ENCODE data around the gene SPATA6L. TPM values are rescaled to one million over a fixed set of nuclear protein-coding genes. Genes with fewer than 3 reads are reported as not detected.

The SPATA6L gene
- total RNA-seq, 1 donor from 2014 or later, result not detected

DNA sequence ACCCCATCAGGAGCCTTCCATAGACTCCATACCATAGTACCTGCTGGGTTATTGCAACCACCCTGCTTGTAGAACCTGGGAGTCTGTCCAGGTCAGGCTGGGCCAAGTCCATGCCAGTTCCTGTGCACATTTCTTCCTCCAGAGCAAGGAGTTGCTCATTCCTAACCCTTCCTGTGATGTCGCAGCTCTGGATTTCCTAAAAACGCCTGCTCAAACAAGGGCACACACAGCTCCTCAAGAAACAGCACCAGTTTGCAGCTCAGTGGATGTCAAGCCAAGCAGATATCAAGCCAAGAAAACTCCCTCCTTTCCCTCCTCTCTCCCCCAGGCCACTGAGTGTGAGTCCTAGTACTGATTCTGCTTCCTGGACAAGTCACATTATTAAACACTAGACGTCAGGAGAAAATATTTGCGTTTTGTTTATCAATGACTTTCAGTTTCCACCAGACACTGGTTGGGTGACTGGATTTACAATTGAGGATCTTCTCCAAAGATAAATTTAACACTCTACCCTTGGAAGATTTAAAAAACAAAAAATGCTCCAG lies 116.5 kb downstream of the SPATA6L start:
- Histone ChIP-seq H3K9me3 (no peaks in the 10 kb centered on the region), H3K27ac (peak overlapping the region; percentile 25 to 28), H3K4me3 (no peak overlapping the region), H3K4me1 (peaks cover 0 to 2% of the 10 kb centered on the region in 2 donors), H3K36me3 (no peaks in the 10 kb centered on the region), H3K27me3 (no peaks in the 10 kb centered on the region)
- no peak for DNase-seq (ENCODE audit: low spot score in 2 of 2)
- TF ChIP-seq, protein P1, sequence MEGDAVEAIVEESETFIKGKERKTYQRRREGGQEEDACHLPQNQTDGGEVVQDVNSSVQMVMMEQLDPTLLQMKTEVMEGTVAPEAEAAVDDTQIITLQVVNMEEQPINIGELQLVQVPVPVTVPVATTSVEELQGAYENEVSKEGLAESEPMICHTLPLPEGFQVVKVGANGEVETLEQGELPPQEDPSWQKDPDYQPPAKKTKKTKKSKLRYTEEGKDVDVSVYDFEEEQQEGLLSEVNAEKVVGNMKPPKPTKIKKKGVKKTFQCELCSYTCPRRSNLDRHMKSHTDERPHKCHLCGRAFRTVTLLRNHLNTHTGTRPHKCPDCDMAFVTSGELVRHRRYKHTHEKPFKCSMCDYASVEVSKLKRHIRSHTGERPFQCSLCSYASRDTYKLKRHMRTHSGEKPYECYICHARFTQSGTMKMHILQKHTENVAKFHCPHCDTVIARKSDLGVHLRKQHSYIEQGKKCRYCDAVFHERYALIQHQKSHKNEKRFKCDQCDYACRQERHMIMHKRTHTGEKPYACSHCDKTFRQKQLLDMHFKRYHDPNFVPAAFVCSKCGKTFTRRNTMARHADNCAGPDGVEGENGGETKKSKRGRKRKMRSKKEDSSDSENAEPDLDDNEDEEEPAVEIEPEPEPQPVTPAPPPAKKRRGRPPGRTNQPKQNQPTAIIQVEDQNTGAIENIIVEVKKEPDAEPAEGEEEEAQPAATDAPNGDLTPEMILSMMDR (IDR thresholded peaks at IDR 0.05), result no peak
- intact Hi-C loops (cut with DNase I), result no loop called here

DNA sequence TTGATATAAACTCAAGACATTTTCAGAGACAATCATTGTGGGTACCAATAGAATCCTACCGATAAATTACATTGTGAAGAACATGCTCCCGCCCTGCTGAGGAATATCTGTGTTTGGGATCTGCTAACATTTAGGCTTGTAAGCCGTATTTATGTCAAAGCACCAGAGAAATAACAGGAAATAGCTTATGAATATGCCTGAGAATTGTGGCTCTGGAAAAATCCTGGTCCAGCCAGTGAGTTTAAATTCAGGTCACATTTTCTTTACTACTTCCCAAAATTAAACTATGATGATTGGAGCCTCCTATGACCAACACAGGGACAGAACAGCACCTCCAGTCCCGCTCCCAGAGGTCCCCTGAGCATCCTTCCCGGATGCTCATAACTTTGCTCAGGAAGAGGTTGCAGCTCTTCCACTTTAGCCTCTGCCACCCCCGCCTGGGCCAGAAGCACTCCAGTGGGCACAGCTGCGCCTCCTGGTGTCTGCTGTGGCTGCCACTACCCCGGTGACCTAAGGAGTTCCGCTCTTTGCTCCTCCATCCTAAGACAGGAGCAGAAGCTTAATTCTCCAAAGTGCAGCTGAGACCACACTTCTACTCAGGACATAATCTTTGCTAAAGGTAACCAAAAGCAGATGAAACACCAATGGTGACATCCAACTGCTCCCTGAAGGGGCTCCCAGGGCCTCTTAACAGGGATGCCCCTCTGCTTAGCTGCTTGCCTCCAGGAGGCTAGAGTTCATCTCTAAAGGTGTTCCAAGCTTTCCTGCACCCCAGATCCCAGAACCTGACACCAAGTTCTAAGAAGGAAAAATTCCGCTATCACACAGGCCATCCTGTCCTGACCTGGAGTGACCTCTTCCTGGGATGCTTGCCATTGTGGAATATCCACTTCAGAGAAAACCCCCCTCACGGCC lies 117.2 kb downstream of the SPATA6L start:
- no peak overlapping the region for H3K4me3 ChIP-seq
- H3K36me3 ChIP-seq, result no peaks in the 10 kb centered on the region
- H3K4me1 ChIP-seq, result peaks cover 0 to 2% of the 10 kb centered on the region in 2 donors
- TF ChIP-seq, protein P1 (IDR thresholded peaks at IDR 0.05), result peak in 1 of 3 experiments; percentile 15
- no peak for DNase-seq (ENCODE audit: low spot score in 2 of 2)
- intact Hi-C loops (cut with DNase I), result no loop called here
- H3K27ac ChIP-seq, result peak overlapping the region in 1 of 2 donors; percentile 28
- no peaks in the 10 kb centered on the region for H3K27me3 ChIP-seq
- H3K9me3 ChIP-seq, result no peaks in the 10 kb centered on the region

Other genes with a start within 250 kb of the SPATA6L start
- gene SLC1A1, start 176.0 kb downstream of the SPATA6L start, total RNA-seq, result 6.5 TPM
- 19.2 TPM for gene PLPP6, start 4.2 kb downstream of the SPATA6L start, total RNA-seq
- gene CDC37L1, start 13.1 kb upstream of the SPATA6L start, total RNA-seq, result 17.2 TPM
- 37.1 TPM for gene AK3, start 74.7 kb upstream of the SPATA6L start, total RNA-seq
- gene RCL1, start 126.5 kb upstream of the SPATA6L start, total RNA-seq, result 28.3 TPM